Breast epithelium (tissue), 4 donors: ENCODE results near the gene MRPL20. TPM values are rescaled to one million over a fixed set of nuclear protein-coding genes. Genes with fewer than 3 reads are reported as not detected.

Source experiments
- DNase-seq, 2 donors: peaks; one replicate each; pipeline ENCODE4 v3.0.0-alpha.2; 2019; ENCODE audit warnings: low spot score in 2 of 2
- H3K27ac ChIP-seq, 2 donors: fragments of 200-600 bp; sonication (generic) in 1 of 2; one replicate each; pipeline ENCODE4 v1.5.1; 2016 to 2019; ENCODE audit warnings: mild to moderate bottlenecking in 1 of 2
- H3K27me3 ChIP-seq, 2 donors: fragments of 200-600 bp; sonication (generic) in 1 of 2; one replicate each; pipeline versions ENCODE4 v1.5.1 to v1.6.0; 2017 to 2019; ENCODE audit warnings: control low read depth in 1 of 2, mild to moderate bottlenecking in 1 of 2
- H3K36me3 ChIP-seq: fragments of 200-600 bp; one replicate; pipeline ENCODE4 v1.5.1; 2019
- H3K4me1 ChIP-seq, 2 donors: fragments of 200-600 bp; sonication (generic); one replicate each; pipeline ENCODE4 v1.5.1; 2016 to 2019; ENCODE audit warnings: control low read depth in 1 of 2
- H3K4me3 ChIP-seq, 3 donors: fragments of 200-600 bp; sonication (generic); 1 replicate in 2 of 3; 2 replicates in 1 of 3; pipeline ENCODE4 v1.5.1; 2016 to 2019; ENCODE audit warnings: mild to moderate bottlenecking in 3 of 3, moderate library complexity in 2 of 3
- H3K9me3 ChIP-seq, 2 donors: fragments of 200-600 bp; sonication (generic) in 1 of 2; one replicate each; pipeline ENCODE4 v1.5.1; 2016 to 2019; ENCODE audit warnings: control low read depth in 1 of 2
- CTCF ChIP-seq, 3 donors: fragments of 450-650 bp; IDR thresholded peaks; one replicate each; pipeline ENCODE4 v1.5.1; 2016 to 2017; ENCODE audit warnings: antibody characterized with exemption in 3 of 3, mild to moderate bottlenecking in 3 of 3, moderate library complexity in 3 of 3
- POLR2A ChIP-seq: fragments of 450-650 bp; IDR thresholded peaks from one replicate; pipeline ENCODE4 v1.6.1; 2016; ENCODE audit warnings: antibody characterized with exemption, mild to moderate bottlenecking, moderate library complexity
- POLR2AphosphoS5 ChIP-seq, 3 donors: sonication (generic); formaldehyde crosslinking; IDR thresholded peaks; one replicate each; pipeline ENCODE4 v1.6.1; 2017; ENCODE audit warnings: antibody characterized with exemption in 3 of 3
- intact Hi-C: fragments of 100-400 bp; cut with DNase I; formaldehyde crosslinking; loops from one replicate; pipeline ENCODE4 v1.15.1; 2023; ENCODE audit warnings: low total_unique reads
- total RNA-seq, 3 donors: library from RNA; depleted of rRNA; stranded (reverse); fragments of >200 nt; gene quantifications; one replicate each; pipeline ENCODE4 v1.1.0, GENCODE V29; 2016

Gene MRPL20
- total RNA-seq, 3 donors from 2014 or later = 127 to 149 (median 147) TPM

- H3K27me3 ChIP-seq = no peaks in the 10 kb centered on the region
- H3K4me3 ChIP-seq = no peak overlapping the region
- DNase-seq = no peak
- no peaks in the 10 kb centered on the region for H3K36me3 ChIP-seq
- H3K9me3 ChIP-seq = no peaks in the 10 kb centered on the region
- intact Hi-C loops = no loop called here
- H3K4me1 ChIP-seq = peaks cover 18 to 38% of the 10 kb centered on the region in 2 donors
- H3K27ac ChIP-seq = no peak overlapping the region
- TF ChIP-seq POLR2AphosphoS5 (IDR thresholded peaks at IDR 0.05) (no peak), POLR2A (no peak), CTCF (IDR thresholded peaks at IDR 0.05) (no peak)
Measured at GRCh38 chr1:1437904-1438376, 30.8 kb upstream of the MRPL20 start.

GRCh38 chr1:1437033-1437903 lies 30.2 kb upstream of the MRPL20 start:
- Histone ChIP-seq H3K4me3 (peak overlapping the region; percentile 48 to 86 (median 63)), H3K4me1 (peaks cover 20 to 45% of the 10 kb centered on the region in 2 donors), H3K36me3 (no peaks in the 10 kb centered on the region), H3K27ac (no peak overlapping the region), H3K9me3 (no peaks in the 10 kb centered on the region), H3K27me3 (no peaks in the 10 kb centered on the region)
- intact Hi-C loops = no loop called here
- no peak for DNase-seq
- no peak for TF ChIP-seq POLR2A
- TF ChIP-seq POLR2AphosphoS5 (IDR thresholded peaks at IDR 0.05) = no peak
- TF ChIP-seq CTCF (IDR thresholded peaks at IDR 0.05) = no peak

GRCh38 chr1:1436630-1437032 lies 29.5 kb upstream of the MRPL20 start:
- H3K27ac ChIP-seq = peak overlapping the region in 1 of 2 donors; percentile 99
- peak overlapping the region; percentile 48 to 86 (median 63) for H3K4me3 ChIP-seq
- TF ChIP-seq POLR2AphosphoS5 (IDR thresholded peaks at IDR 0.05) = no peak
- no peak for TF ChIP-seq CTCF (IDR thresholded peaks at IDR 0.05)
- TF ChIP-seq POLR2A = no peak
- H3K27me3 ChIP-seq = no peaks in the 10 kb centered on the region
- intact Hi-C loops = no loop called here
- no peaks in the 10 kb centered on the region for H3K36me3 ChIP-seq
- peaks cover 27 to 51% of the 10 kb centered on the region in 2 donors for H3K4me1 ChIP-seq
- DNase-seq = no peak
- no peaks in the 10 kb centered on the region for H3K9me3 ChIP-seq

GRCh38 chr1:1435911-1436629 lies 29.0 kb upstream of the MRPL20 start:
- Histone ChIP-seq H3K4me1 (peaks cover 32 to 55% of the 10 kb centered on the region in 2 donors), H3K4me3 (peak overlapping the region; percentile 48 to 86 (median 63)), H3K27ac (peak overlapping the region; percentile 95 to 99), H3K27me3 (no peaks in the 10 kb centered on the region), H3K9me3 (no peaks in the 10 kb centered on the region), H3K36me3 (no peaks in the 10 kb centered on the region)
- intact Hi-C loops = no loop called here
- DNase-seq = no peak
- no peak for TF ChIP-seq POLR2A
- TF ChIP-seq POLR2AphosphoS5 (IDR thresholded peaks at IDR 0.05) = no peak
- no peak for TF ChIP-seq CTCF (IDR thresholded peaks at IDR 0.05)
